Peyer's patch (tissue), 4 donors: ENCODE measurements around the gene GPRIN2. TPM values are rescaled to one million over a fixed set of nuclear protein-coding genes. Genes with fewer than 3 reads are reported as not detected.
A peak's percentile ranks its signal among the peaks of the same experiment; 100 is the strongest.
"Not testable (repeated sequence)": the region's sequence is repeated elsewhere in the genome, so short reads cannot be mapped to it uniquely, and the experiment has no call there.

Experiments used
- DNase-seq, 3 donors: peaks; one replicate each; pipeline ENCODE4 v3.0.0-alpha.2; 2017 to 2019
- H3K27ac ChIP-seq, 4 donors: fragments of 200-600 bp; sonication (generic); one replicate each; pipeline ENCODE4 v1.5.1; 2016 to 2019
- H3K27me3 ChIP-seq, 2 donors: fragments of 200-600 bp; sonication (generic); one replicate each; pipeline ENCODE4 v1.5.1; 2019
- H3K36me3 ChIP-seq, 3 donors: fragments of 200-600 bp; sonication (generic); one replicate each; pipeline ENCODE4 v1.5.1; 2016 to 2019
- H3K4me1 ChIP-seq, 4 donors: fragments of 200-600 bp; sonication (generic); one replicate each; pipeline ENCODE4 v1.5.1; 2016 to 2019
- H3K4me3 ChIP-seq, 4 donors: fragments of 200-600 bp; sonication (generic); 1 replicate in 3 of 4; 2 replicates in 1 of 4; pipeline ENCODE4 v1.5.1; 2016 to 2019; ENCODE audit warnings: mild to moderate bottlenecking in 1 of 4
- H3K9me3 ChIP-seq, 4 donors: fragments of 200-600 bp; sonication (generic); one replicate each; pipeline ENCODE4 v1.5.1; 2016 to 2019; ENCODE audit warnings: mild to moderate bottlenecking in 1 of 4
- POLR2A ChIP-seq, 2 donors: fragments of 450-650 bp; IDR thresholded peaks; one replicate each; pipeline ENCODE4 v1.5.1; 2017; ENCODE audit warnings: antibody characterized with exemption in 2 of 2, mild to moderate bottlenecking in 2 of 2, moderate library complexity in 2 of 2
- total RNA-seq, 4 donors: library from RNA; depleted of rRNA; stranded (reverse); fragments of >200 nt; gene quantifications; one replicate each; pipeline ENCODE4 v1.1.0, GENCODE V29; 2016
- TF ChIP-seq, protein P1 (sequence below), 6 experiments: fragments of 450-650 bp in 4 of 6; fragments of 200-600 bp in 2 of 6; sonication (generic) in 1 of 6; IDR thresholded peaks; one replicate each; pipeline ENCODE4 v1.5.1; 2017 to 2019; ENCODE audit warnings: antibody characterized with exemption in 6 of 6, mild to moderate bottlenecking in 3 of 6, moderate library complexity in 1 of 6

GPRIN2 gene
- total RNA-seq, 4 donors from 2014 or later = 6.6 to 79.9 (median 54.7) TPM

DNA sequence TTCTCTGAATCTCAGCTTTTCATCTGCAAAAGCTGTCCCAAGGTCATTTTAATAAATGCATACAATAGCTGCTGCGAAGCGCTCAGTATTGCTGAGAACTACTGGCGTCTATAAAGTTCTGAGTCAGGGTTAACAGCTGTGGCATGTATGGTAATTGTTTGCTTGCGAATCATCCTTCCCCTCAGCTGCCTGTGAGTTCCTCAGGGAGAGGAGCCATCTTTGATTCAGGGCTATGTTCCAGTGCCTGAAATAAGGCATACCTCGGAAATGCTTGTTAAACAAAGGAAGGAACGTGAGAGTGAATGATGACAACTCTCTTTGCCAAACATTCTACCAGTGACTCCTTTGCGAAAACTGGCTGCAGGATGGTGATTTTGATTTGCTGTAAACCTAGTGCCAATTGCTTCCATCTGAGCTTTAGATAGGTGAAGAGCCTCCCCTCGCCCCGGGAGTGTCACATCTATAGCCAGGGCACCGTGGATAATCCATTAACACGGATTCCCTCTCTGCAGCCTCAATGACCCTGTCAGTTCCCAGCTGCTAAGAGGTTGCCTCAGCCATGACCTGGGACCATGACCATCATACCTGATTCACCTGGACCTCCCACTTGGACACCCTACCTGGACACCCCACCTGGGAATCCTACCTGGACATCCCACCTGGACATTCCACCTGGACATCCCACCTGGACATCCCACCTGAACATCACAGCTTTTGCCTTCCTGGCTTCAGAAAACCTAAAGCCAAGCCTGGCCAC lies 39.6 kb downstream of the GPRIN2 start:
- TF ChIP-seq POLR2A (IDR thresholded peaks at IDR 0.05) = no peak
- TF ChIP-seq, protein P1, sequence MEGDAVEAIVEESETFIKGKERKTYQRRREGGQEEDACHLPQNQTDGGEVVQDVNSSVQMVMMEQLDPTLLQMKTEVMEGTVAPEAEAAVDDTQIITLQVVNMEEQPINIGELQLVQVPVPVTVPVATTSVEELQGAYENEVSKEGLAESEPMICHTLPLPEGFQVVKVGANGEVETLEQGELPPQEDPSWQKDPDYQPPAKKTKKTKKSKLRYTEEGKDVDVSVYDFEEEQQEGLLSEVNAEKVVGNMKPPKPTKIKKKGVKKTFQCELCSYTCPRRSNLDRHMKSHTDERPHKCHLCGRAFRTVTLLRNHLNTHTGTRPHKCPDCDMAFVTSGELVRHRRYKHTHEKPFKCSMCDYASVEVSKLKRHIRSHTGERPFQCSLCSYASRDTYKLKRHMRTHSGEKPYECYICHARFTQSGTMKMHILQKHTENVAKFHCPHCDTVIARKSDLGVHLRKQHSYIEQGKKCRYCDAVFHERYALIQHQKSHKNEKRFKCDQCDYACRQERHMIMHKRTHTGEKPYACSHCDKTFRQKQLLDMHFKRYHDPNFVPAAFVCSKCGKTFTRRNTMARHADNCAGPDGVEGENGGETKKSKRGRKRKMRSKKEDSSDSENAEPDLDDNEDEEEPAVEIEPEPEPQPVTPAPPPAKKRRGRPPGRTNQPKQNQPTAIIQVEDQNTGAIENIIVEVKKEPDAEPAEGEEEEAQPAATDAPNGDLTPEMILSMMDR (IDR thresholded peaks at IDR 0.05) = no peak
- no peaks in the 10 kb centered on the region for H3K4me1 ChIP-seq
- no peaks in the 10 kb centered on the region for H3K27me3 ChIP-seq
- no peaks in the 10 kb centered on the region for H3K9me3 ChIP-seq
- DNase-seq = peak; percentile 15 to 45 (median 38)
- H3K36me3 ChIP-seq = no peaks in the 10 kb centered on the region
- H3K4me3 ChIP-seq = no peak overlapping the region
- H3K27ac ChIP-seq = no peak overlapping the region

- DNase-seq = peak; percentile 9 to 43 (median 36)
- H3K4me3 ChIP-seq = no peak overlapping the region
- TF ChIP-seq, protein P1 (IDR thresholded peaks at IDR 0.05) = no peak
- TF ChIP-seq POLR2A (IDR thresholded peaks at IDR 0.05) = no peak
- H3K9me3 ChIP-seq = no peaks in the 10 kb centered on the region
- H3K4me1 ChIP-seq = no peaks in the 10 kb centered on the region
- no peaks in the 10 kb centered on the region for H3K36me3 ChIP-seq
- H3K27ac ChIP-seq = no peak overlapping the region
- no peaks in the 10 kb centered on the region for H3K27me3 ChIP-seq
These were observed 40.7 kb downstream of the GPRIN2 start for GRCh38 chr10:46515793-46516192.

DNA sequence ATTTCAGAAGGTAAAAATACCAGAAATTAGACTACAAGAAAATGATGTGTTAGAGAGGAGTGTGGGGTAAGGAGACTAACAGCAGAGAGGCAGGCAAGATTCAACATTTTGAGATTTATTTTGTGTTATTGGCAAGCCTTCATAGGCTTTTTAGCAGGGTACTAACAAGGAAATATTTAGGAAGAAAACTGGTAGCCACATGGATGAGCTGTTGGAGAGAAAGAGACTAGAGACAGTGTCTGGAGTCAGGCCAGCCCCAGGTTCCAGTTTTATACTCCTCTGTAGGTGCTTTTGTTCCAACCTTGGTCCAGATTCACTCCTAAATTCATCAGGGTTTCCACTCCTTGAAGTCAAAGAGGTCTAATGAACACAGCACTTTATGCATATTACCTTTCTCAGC lies 41.1 kb downstream of the GPRIN2 start:
- H3K27me3 ChIP-seq = no peaks in the 10 kb centered on the region
- no peak overlapping the region for H3K4me3 ChIP-seq
- no peak for DNase-seq
- no peaks in the 10 kb centered on the region for H3K36me3 ChIP-seq
- no peaks in the 10 kb centered on the region for H3K9me3 ChIP-seq
- no peak for TF ChIP-seq POLR2A (IDR thresholded peaks at IDR 0.05)
- TF ChIP-seq, protein P1 (IDR thresholded peaks at IDR 0.05) = no peak
- H3K4me1 ChIP-seq = no peaks in the 10 kb centered on the region
- no peak overlapping the region for H3K27ac ChIP-seq

- TF ChIP-seq, protein P1 (IDR thresholded peaks at IDR 0.05) = no peak
- no peak for TF ChIP-seq POLR2A (IDR thresholded peaks at IDR 0.05)
- no peak overlapping the region for H3K27ac ChIP-seq
- DNase-seq = peak in 2 of 3 donors; percentile 26 to 29
These were observed 41.6 kb downstream of the GPRIN2 start for GRCh38 chr10:46514899-46515298.

GRCh38 chr10:46514431-46514861 lies 42.0 kb downstream of the GPRIN2 start:
- no peak overlapping the region for H3K27ac ChIP-seq
- peak in 2 of 3 donors; percentile 32 to 46 for DNase-seq
- no peaks in the 10 kb centered on the region for H3K9me3 ChIP-seq
- no peak overlapping the region for H3K4me3 ChIP-seq
- TF ChIP-seq POLR2A (IDR thresholded peaks at IDR 0.05) = no peak
- TF ChIP-seq, protein P1 (IDR thresholded peaks at IDR 0.05) = no peak
- no peaks in the 10 kb centered on the region for H3K27me3 ChIP-seq
- no peaks in the 10 kb centered on the region for H3K36me3 ChIP-seq
- no peaks in the 10 kb centered on the region for H3K4me1 ChIP-seq

More at GRCh38 chr10:46514899-46515298, 41.6 kb downstream of the GPRIN2 start:
- Histone ChIP-seq H3K4me1 (no peaks in the 10 kb centered on the region), H3K4me3 (no peak overlapping the region), H3K27me3 (no peaks in the 10 kb centered on the region), H3K9me3 (no peaks in the 10 kb centered on the region), H3K36me3 (no peaks in the 10 kb centered on the region)

GRCh38 chr10:46513333-46513732 lies 43.1 kb downstream of the GPRIN2 start:
- H3K9me3 ChIP-seq, H3K27ac ChIP-seq: not testable (repeated sequence)

DNA sequence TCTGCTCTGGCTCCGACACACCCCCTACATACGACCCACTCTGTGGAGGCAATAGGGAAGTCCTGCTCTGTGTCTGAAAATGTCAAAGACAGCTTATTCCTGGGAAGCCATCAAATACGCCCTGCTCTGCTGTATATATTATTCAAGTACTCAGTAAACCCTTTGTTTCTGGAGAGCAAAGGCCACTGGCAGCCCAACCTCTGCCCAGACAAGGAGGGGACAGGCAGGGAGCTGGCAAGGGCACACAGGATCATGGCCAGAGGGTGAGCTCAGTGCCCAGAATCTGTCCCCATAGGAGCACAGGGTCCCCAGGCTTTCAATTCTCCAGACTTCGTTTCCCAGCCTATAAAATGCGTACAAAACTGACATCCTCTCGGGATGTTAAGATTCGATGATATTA lies 43.7 kb downstream of the GPRIN2 start:
- H3K27ac ChIP-seq, H3K4me1 ChIP-seq, H3K9me3 ChIP-seq, DNase-seq, H3K36me3 ChIP-seq, H3K4me3 ChIP-seq, H3K27me3 ChIP-seq: not testable (repeated sequence)

More at GRCh38 chr10:46513333-46513732, 43.1 kb downstream of the GPRIN2 start:
- not testable (repeated sequence) for H3K4me3 ChIP-seq, H3K27me3 ChIP-seq, H3K36me3 ChIP-seq, DNase-seq, H3K4me1 ChIP-seq

DNA sequence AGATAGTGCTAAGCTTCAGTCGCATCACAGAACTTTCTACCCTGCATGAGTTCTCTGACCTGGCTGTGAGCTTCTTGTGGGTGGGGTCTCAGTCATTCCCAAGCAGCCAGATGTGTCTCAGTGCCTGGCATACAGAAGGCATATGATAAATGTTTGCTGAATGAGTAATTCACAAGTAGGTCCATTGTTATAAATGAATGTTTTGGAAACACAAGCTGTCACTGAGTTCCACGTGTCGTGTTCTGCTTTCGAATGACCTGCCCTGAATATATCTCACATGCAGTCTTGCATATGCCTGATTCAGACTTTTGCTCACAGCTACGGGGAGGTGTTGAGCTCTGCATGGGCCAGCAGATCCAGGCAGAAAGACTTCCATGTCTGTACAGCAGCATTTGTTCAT lies 44.5 kb downstream of the GPRIN2 start:
- not testable (repeated sequence) for DNase-seq, H3K9me3 ChIP-seq, H3K27ac ChIP-seq, H3K4me1 ChIP-seq, H3K36me3 ChIP-seq, H3K4me3 ChIP-seq, H3K27me3 ChIP-seq
